Measurements from ENCODE around the gene CLUH.
"Not testable (repeated sequence)": the region's sequence is repeated elsewhere in the genome, so short reads cannot be mapped to it uniquely, and the experiment has no call there.

The CLUH gene

DNA sequence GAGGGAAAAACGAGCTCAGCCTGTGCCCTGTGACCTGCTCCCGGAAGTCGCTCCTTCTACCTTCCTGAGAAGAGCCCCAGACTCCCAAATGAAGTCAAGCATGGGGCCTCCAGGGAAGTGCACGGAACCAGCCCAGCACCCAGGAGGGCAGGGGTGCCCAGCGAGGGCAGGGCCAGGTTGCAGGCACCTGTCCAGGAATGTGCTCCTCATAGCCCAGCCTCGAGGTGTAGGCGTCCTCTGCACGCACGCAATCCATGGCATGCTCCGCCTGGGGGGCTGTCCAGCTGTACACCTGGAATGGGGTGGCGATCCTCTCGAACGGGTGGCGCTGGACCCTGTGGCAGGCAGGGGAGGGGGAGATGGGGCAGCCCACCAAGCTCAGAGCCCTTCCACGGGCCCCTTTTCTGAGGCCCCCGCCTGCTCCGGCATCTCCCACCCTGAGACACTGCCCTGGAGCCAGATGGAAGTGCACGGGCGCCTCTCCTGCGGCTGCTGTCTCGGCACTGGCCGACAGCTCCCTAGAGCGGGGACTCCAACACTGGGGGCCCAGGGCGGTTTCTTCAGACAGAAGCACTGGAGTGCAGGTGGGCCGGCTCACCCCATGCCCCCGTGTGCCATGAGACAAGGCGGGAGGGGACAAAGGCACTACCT, 10.9 kb downstream of the CLUH start:
- no peak overlapping the region for H3K27ac ChIP-seq
- TF ChIP-seq, protein P1, sequence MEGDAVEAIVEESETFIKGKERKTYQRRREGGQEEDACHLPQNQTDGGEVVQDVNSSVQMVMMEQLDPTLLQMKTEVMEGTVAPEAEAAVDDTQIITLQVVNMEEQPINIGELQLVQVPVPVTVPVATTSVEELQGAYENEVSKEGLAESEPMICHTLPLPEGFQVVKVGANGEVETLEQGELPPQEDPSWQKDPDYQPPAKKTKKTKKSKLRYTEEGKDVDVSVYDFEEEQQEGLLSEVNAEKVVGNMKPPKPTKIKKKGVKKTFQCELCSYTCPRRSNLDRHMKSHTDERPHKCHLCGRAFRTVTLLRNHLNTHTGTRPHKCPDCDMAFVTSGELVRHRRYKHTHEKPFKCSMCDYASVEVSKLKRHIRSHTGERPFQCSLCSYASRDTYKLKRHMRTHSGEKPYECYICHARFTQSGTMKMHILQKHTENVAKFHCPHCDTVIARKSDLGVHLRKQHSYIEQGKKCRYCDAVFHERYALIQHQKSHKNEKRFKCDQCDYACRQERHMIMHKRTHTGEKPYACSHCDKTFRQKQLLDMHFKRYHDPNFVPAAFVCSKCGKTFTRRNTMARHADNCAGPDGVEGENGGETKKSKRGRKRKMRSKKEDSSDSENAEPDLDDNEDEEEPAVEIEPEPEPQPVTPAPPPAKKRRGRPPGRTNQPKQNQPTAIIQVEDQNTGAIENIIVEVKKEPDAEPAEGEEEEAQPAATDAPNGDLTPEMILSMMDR (IDR thresholded peaks at IDR 0.05), result no peak
- H3K9ac ChIP-seq, result no peak overlapping the region
- H3K9me3 ChIP-seq (ENCODE audit: control insufficient read depth, low read length), result no peaks in the 10 kb centered on the region
- H3K27me3 ChIP-seq (ENCODE audit: control insufficient read depth, insufficient read depth, low read length), result no peaks in the 10 kb centered on the region
- H3K79me2 ChIP-seq, result no peaks in the 10 kb centered on the region
- H2AFZ ChIP-seq, result no peak overlapping the region
- no peaks in the 10 kb centered on the region for H3K4me1 ChIP-seq
- no peak overlapping the region for H3K4me2 ChIP-seq (ENCODE audit: low read length)
- H3K36me3 ChIP-seq (ENCODE audit: control insufficient read depth, insufficient read depth, low read length), result no peaks in the 10 kb centered on the region
- no peak overlapping the region for H3K4me3 ChIP-seq (ENCODE audit: low read depth, low read length)

DNA sequence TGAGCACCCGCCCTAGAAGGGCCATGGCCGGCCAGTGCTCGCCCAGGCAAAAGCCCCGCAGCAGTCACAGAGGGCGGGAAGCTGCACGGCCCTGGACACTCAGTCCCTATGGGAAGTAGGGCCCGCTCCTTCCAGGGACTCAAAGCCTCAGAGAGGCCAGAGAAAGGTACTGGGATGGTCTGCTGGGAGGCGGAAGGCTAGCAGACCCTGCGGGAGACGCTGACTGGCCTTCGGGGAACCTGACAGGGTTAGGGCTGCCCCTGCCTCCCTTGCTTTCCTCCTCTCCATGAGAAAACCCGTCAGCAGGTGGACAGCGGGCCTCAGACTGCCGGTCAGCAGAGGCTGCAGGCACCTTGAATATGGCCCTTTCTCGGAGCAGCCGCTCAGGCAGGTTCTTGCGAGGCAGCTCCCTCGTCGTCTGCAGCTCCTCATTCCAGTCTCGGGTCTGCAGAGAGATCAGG, 11.5 kb downstream of the CLUH start:
- TF ChIP-seq, protein P1 (IDR thresholded peaks at IDR 0.05), result no peak
- H3K79me2 ChIP-seq, result no peaks in the 10 kb centered on the region
- H2AFZ ChIP-seq, result no peak overlapping the region
- H3K4me1 ChIP-seq, result no peaks in the 10 kb centered on the region
- H3K9me3 ChIP-seq (ENCODE audit: control insufficient read depth, low read length), result no peaks in the 10 kb centered on the region
- no peak overlapping the region for H3K4me3 ChIP-seq (ENCODE audit: low read depth, low read length)
- H3K4me2 ChIP-seq (ENCODE audit: low read length), result no peak overlapping the region
- no peaks in the 10 kb centered on the region for H3K27me3 ChIP-seq (ENCODE audit: control insufficient read depth, insufficient read depth, low read length)
- H3K9ac ChIP-seq, result no peak overlapping the region
- H3K27ac ChIP-seq, result no peak overlapping the region
- H3K36me3 ChIP-seq (ENCODE audit: control insufficient read depth, insufficient read depth, low read length), result no peaks in the 10 kb centered on the region

DNA sequence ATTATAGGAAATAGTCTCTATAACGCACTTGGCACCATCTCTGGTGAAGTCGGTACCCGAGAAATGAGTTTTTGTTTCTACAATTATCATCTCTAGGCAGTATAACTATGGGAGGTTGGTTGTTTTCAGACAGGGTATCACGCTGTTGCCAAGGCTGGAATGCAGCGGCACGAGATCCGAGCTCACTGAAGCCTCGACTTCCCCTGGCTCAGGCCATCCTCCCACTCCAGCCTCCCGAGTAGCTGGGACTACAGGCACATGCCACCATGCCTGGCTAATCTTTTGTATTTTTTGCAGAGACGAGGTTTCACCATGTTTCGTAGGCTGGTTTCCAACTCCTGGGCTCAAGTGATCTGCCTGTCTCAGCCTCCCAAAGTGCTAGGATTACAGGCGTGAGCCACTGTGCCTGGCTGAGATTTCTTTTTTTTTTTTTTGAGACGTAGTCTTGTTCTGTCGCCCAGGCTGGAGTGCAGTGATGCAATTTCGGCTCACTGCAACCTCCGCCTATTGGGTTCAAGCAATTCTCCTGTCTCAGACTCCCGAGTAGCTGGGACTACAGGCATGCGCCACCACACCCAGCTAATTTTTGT, 12.3 kb downstream of the CLUH start:
- H3K9ac ChIP-seq; H3K4me2 ChIP-seq (ENCODE audit: low read length); H2AFZ ChIP-seq; H3K9me3 ChIP-seq (ENCODE audit: control insufficient read depth, low read length); H3K4me1 ChIP-seq; H3K27ac ChIP-seq; H3K79me2 ChIP-seq; H3K36me3 ChIP-seq (ENCODE audit: control insufficient read depth, insufficient read depth, low read length); H3K27me3 ChIP-seq (ENCODE audit: control insufficient read depth, insufficient read depth, low read length); H3K4me3 ChIP-seq (ENCODE audit: low read depth, low read length): not testable (repeated sequence)

DNA sequence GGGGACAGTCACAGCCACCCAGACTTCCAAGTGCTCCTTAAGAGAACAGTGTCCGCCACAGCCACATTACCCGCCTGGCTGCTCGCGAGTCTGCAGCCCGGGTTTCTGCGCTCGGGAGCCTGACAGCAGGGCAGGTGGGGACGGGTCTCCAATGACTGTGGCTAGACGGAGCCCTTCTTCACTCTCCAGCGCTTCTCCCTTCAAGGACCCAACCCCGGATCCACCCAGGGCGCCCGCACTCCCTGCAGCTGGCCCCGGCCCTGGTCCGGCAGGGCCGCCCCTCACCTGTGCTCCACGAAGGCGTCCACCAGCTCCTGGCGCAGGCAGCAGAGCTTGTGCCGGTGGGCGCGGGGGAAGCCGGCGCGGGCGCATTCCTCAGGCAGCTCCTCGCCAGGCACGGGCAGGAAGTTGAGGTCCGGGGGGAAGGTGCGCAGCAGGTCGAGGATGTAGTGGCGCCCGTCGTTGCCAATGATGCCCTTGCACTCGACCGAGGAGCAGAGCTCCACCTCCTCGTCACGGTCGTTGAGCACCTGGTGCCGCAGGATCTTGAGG, 13.9 kb downstream of the CLUH start:
- no peaks in the 10 kb centered on the region for H3K9me3 ChIP-seq (ENCODE audit: control insufficient read depth, low read length)
- no peak overlapping the region for H3K4me2 ChIP-seq (ENCODE audit: low read length)
- no peak overlapping the region for H3K9ac ChIP-seq
- H3K79me2 ChIP-seq, result no peaks in the 10 kb centered on the region
- H3K4me3 ChIP-seq (ENCODE audit: low read depth, low read length), result no peak overlapping the region
- H3K36me3 ChIP-seq (ENCODE audit: control insufficient read depth, insufficient read depth, low read length), result no peaks in the 10 kb centered on the region
- TF ChIP-seq, protein P1 (IDR thresholded peaks at IDR 0.05), result no peak
- H3K27ac ChIP-seq, result no peak overlapping the region
- H3K27me3 ChIP-seq (ENCODE audit: control insufficient read depth, insufficient read depth, low read length), result no peaks in the 10 kb centered on the region
- H3K4me1 ChIP-seq, result no peaks in the 10 kb centered on the region
- H2AFZ ChIP-seq, result no peak overlapping the region

DNA sequence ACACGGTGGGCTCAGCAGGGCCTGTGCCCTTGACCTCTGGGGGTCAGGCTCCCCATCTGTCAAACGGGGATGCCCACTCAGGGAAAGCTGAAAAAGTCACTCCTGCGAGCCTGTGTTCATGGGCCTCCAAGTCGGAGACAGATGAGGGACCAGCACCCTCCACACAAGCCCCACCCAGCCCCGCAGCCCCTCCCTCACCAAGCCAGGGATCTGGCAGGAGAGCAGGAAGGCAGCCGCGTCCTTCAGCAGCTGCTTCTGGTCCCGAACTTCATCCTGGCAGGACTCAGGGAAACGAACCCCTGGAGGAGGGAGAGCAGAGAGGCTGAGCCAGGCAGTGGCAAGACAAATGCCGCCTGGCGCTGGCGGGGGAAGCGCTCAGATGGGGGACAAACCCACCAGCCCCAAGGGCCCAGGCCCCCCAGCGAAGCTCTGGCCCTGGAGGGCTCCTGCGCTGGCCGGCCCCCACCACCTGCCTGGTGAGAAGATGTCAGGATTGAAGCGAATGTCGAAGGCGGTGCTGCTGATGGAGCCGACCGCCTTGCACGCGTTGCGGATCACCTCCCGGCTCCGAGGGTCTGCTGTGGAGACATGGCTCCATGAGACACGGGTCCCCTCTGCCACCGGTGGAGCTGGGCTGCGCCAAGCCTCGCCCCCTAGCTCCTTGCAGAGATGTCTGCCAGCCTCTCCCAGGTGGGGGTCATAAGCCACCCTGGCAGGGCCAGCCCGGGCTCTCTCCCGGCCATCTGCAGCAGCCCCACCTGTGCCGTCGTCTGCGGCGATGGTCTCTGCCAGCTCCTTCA, 15.4 kb downstream of the CLUH start:
- H3K9ac ChIP-seq, result no peak overlapping the region
- TF ChIP-seq, protein P1 (IDR thresholded peaks at IDR 0.05), result no peak
- H2AFZ ChIP-seq, result no peak overlapping the region
- no peak overlapping the region for H3K4me2 ChIP-seq (ENCODE audit: low read length)
- H3K4me1 ChIP-seq, result no peaks in the 10 kb centered on the region
- no peak overlapping the region for H3K27ac ChIP-seq
- H3K79me2 ChIP-seq, result no peaks in the 10 kb centered on the region
- H3K27me3 ChIP-seq (ENCODE audit: control insufficient read depth, insufficient read depth, low read length), result no peaks in the 10 kb centered on the region
- H3K4me3 ChIP-seq (ENCODE audit: low read depth, low read length), result no peak overlapping the region
- H3K36me3 ChIP-seq (ENCODE audit: control insufficient read depth, insufficient read depth, low read length), result no peaks in the 10 kb centered on the region
- no peaks in the 10 kb centered on the region for H3K9me3 ChIP-seq (ENCODE audit: control insufficient read depth, low read length)
